Measurements from ENCODE around the gene NUAK2.

- no peak for TF ChIP-seq POLR2A (IDR thresholded peaks at IDR 0.05)
- no peak for TF ChIP-seq CTCF (IDR thresholded peaks at IDR 0.05)
Observed at GRCh38 chr1:205257735-205258134, 63.8 kb downstream of the NUAK2 start.
